GM23248 (cell line): ENCODE measurements around the gene FAM227B.

Experiments used
- EZH2 ChIP-seq: fragments of 200-600 bp; sonication (generic); IDR thresholded peaks from 2 replicates; pipeline ENCODE4 v1.6.1; 2018; ENCODE audit warnings: antibody characterized with exemption, mild to moderate bottlenecking; ENCODE audit not compliant: insufficient read depth, poor library complexity, severe bottlenecking
- EZH2phosphoT487 ChIP-seq: fragments of 200-600 bp; sonication (generic); IDR thresholded peaks from 2 replicates; pipeline ENCODE4 v1.6.1; 2018; ENCODE audit warnings: antibody characterized with exemption, moderate library complexity, mild to moderate bottlenecking, low read depth; ENCODE audit not compliant: insufficient read depth

- TF ChIP-seq EZH2phosphoT487, result no peak
- no peak for TF ChIP-seq EZH2
These were observed 152.2 kb downstream of the FAM227B start for GRCh38 chr15:49468481-49468839.
